Fibroblast of lung (primary cell): Measurements from ENCODE around the gene TRIM32. TPM values are rescaled to one million over a fixed set of nuclear protein-coding genes. Genes with fewer than 3 reads are reported as not detected.

Experiments
- DNase-seq, 2 donors: peaks; one replicate each; pipeline versions ENCODE4 v3.0.0 to v3.0.0-alpha.2; 2010; ENCODE audit warnings: low read depth in 2 of 2
- H2AFZ ChIP-seq: 2 replicates; pipeline ENCODE4 v1.5.1; 2012; ENCODE audit warnings: low read length, control low read depth, inconsistent platforms
- H3K27ac ChIP-seq: 2 replicates; pipeline ENCODE4 v1.5.1; 2011; ENCODE audit warnings: low read length, control low read depth; ENCODE audit not compliant: insufficient read depth
- H3K27me3 ChIP-seq: 2 replicates; pipeline ENCODE4 v1.5.1; 2011; ENCODE audit warnings: mild to moderate bottlenecking, low read length; ENCODE audit not compliant: control insufficient read depth, insufficient read depth
- H3K36me3 ChIP-seq: 2 replicates; pipeline ENCODE4 v1.5.1; 2011; ENCODE audit warnings: low read length; ENCODE audit not compliant: control insufficient read depth, insufficient read depth
- H3K4me1 ChIP-seq: 2 replicates; pipeline ENCODE4 v1.5.1; 2011; ENCODE audit warnings: low read length; ENCODE audit not compliant: control insufficient read depth, insufficient read depth; ENCODE audit errors: extremely low read depth
- H3K4me2 ChIP-seq: 2 replicates; pipeline ENCODE4 v1.5.1; 2011; ENCODE audit warnings: low read length, control low read depth; ENCODE audit not compliant: insufficient read depth; ENCODE audit errors: extremely low read depth
- H3K4me3 ChIP-seq, 4 experiments: fragments of 200-600 bp in 1 of 4; sonication (generic) in 1 of 4; replicated peaks in 1 of 4; 2 replicates each; pipeline ENCODE4 v1.5.1; 2011 to 2016; ENCODE audit warnings: low read length in 4 of 4, low read depth in 3 of 4, mild to moderate bottlenecking in 3 of 4, control low read depth in 2 of 4, inconsistent platforms in 1 of 4, mixed read lengths in 1 of 4; ENCODE audit not compliant: insufficient read depth in 1 of 4; ENCODE audit errors: control extremely low read depth in 1 of 4
- H3K79me2 ChIP-seq: 2 replicates; pipeline ENCODE4 v1.5.1; 2012; ENCODE audit warnings: mild to moderate bottlenecking, low read length, inconsistent platforms; ENCODE audit not compliant: control insufficient read depth, insufficient read depth
- H3K9ac ChIP-seq: 2 replicates; pipeline ENCODE4 v1.5.1; 2011; ENCODE audit warnings: mild to moderate bottlenecking, low read length, control low read depth; ENCODE audit not compliant: insufficient read depth
- H3K9me3 ChIP-seq: 2 replicates; pipeline ENCODE4 v1.5.1; 2012; ENCODE audit warnings: low read depth, low read length; ENCODE audit not compliant: control insufficient read depth, insufficient read depth
- H4K20me1 ChIP-seq: 2 replicates; pipeline ENCODE4 v1.5.1; 2011; ENCODE audit warnings: low read length; ENCODE audit not compliant: control insufficient read depth, insufficient read depth; ENCODE audit errors: extremely low read depth
- EZH2 ChIP-seq: IDR thresholded peaks from 2 replicates; pipeline ENCODE4 v1.5.1; 2012; ENCODE audit warnings: low read length, control low read depth, mild to moderate bottlenecking; ENCODE audit errors: missing control alignments
- polyA plus RNA-seq, 2 donors: library from polyadenylated mRNA; depleted of rRNA in 1 of 2; stranded (reverse) in 1 of 2; unstranded in 1 of 2; fragments of >200 nt; gene quantifications; 2 replicates each; pipeline ENCODE4 v1.2.1, GENCODE V29; 2011 to 2012; ENCODE audit warnings: missing spikeins in 1 of 2
- total RNA-seq: library from RNA; depleted of rRNA; stranded (reverse); fragments of >200 nt; gene quantifications from 2 replicates; pipeline ENCODE4 v1.2.1, GENCODE V29; 2014
- TF ChIP-seq, protein P1 (sequence below), 2 donors: IDR thresholded peaks in 1 of 2; conservative IDR thresholded peaks in 1 of 2; 1 replicate in 1 of 2; 2 replicates in 1 of 2; pipeline ENCODE4 v1.5.1; 2011 to 2012; ENCODE audit warnings: low read length in 2 of 2, control low read depth in 1 of 2, inconsistent platforms in 1 of 2, low read depth in 1 of 2, mild to moderate bottlenecking in 1 of 2

The TRIM32 gene
- total and polyA plus RNA-seq, 2 donors (not counting 1 experiment from before 2014, with no cell fraction given), result 18.9 to 23.8 TPM

- no peak overlapping the region for H3K27ac ChIP-seq
- H3K27me3 ChIP-seq, result no peaks in the 10 kb centered on the region
- no peaks in the 10 kb centered on the region for H4K20me1 ChIP-seq
- H3K36me3 ChIP-seq, result no peaks in the 10 kb centered on the region
- H3K9ac ChIP-seq, result no peak overlapping the region
- DNase-seq, result no peak
- H3K79me2 ChIP-seq, result no peaks in the 10 kb centered on the region
- no peak overlapping the region for H3K4me2 ChIP-seq
- TF ChIP-seq, protein P1, sequence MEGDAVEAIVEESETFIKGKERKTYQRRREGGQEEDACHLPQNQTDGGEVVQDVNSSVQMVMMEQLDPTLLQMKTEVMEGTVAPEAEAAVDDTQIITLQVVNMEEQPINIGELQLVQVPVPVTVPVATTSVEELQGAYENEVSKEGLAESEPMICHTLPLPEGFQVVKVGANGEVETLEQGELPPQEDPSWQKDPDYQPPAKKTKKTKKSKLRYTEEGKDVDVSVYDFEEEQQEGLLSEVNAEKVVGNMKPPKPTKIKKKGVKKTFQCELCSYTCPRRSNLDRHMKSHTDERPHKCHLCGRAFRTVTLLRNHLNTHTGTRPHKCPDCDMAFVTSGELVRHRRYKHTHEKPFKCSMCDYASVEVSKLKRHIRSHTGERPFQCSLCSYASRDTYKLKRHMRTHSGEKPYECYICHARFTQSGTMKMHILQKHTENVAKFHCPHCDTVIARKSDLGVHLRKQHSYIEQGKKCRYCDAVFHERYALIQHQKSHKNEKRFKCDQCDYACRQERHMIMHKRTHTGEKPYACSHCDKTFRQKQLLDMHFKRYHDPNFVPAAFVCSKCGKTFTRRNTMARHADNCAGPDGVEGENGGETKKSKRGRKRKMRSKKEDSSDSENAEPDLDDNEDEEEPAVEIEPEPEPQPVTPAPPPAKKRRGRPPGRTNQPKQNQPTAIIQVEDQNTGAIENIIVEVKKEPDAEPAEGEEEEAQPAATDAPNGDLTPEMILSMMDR (conservative IDR thresholded peaks at IDR 0.05 in 1 of 2, IDR thresholded peaks at IDR 0.05 in 1 of 2; ENCODE audit: low read depth in 1 of 2, low read length in 2 of 2), result no peak
- TF ChIP-seq EZH2, result no peak
- no peaks in the 10 kb centered on the region for H3K9me3 ChIP-seq
- no peak overlapping the region for H2AFZ ChIP-seq
- H3K4me1 ChIP-seq, result no peaks in the 10 kb centered on the region
- no peak overlapping the region for H3K4me3 ChIP-seq
Measured at GRCh38 chr9:116654059-116654355, 33.1 kb upstream of the TRIM32 start.

DNA sequence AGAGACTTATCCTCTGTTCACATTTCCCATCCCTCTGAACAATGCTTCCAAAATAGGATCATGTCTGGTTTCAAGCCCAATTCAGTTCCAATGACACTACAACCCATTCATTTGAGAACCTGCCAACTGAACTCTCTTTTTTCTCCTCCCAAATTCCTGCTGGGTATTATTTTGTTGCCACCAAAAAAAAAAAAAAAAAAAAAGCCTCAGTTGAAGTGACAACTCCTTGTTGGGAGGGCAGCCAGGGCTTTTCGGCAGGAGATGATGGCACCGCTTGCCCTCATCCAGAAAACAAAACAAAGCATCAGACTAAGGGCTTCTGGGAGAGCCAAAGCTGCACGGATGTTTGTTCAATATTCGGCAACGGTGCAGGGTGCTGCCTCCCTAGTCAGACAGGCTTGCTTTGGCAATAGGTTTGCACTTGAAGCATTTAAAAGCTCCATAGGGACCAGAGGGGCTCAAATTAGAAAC lies 30.6 kb upstream of the TRIM32 start:
- H3K36me3 ChIP-seq, result no peaks in the 10 kb centered on the region
- TF ChIP-seq, protein P1 (conservative IDR thresholded peaks at IDR 0.05 in 1 of 2, IDR thresholded peaks at IDR 0.05 in 1 of 2; ENCODE audit: low read depth in 1 of 2, low read length in 2 of 2), result no peak
- no peak for TF ChIP-seq EZH2
- H3K4me3 ChIP-seq, result no peak overlapping the region
- no peaks in the 10 kb centered on the region for H3K4me1 ChIP-seq
- H2AFZ ChIP-seq, result no peak overlapping the region
- DNase-seq, result no peak
- H3K9me3 ChIP-seq, result no peaks in the 10 kb centered on the region
- H3K79me2 ChIP-seq, result no peaks in the 10 kb centered on the region
- H4K20me1 ChIP-seq, result no peaks in the 10 kb centered on the region
- H3K27ac ChIP-seq, result no peak overlapping the region
- H3K9ac ChIP-seq, result no peak overlapping the region
- H3K27me3 ChIP-seq, result no peaks in the 10 kb centered on the region
- H3K4me2 ChIP-seq, result no peak overlapping the region

GRCh38 chr9:116656977-116657376 lies 30.1 kb upstream of the TRIM32 start:
- H2AFZ ChIP-seq, result no peak overlapping the region
- peak; percentile 31 to 41 for DNase-seq
- no peak overlapping the region for H3K4me3 ChIP-seq
- TF ChIP-seq, protein P1 (conservative IDR thresholded peaks at IDR 0.05 in 1 of 2, IDR thresholded peaks at IDR 0.05 in 1 of 2; ENCODE audit: low read depth in 1 of 2, low read length in 2 of 2), result no peak
- TF ChIP-seq EZH2, result no peak
- no peak overlapping the region for H3K4me2 ChIP-seq
- no peak overlapping the region for H3K27ac ChIP-seq
- H3K27me3 ChIP-seq, result no peaks in the 10 kb centered on the region
- no peaks in the 10 kb centered on the region for H3K4me1 ChIP-seq
- no peaks in the 10 kb centered on the region for H3K79me2 ChIP-seq
- H4K20me1 ChIP-seq, result no peaks in the 10 kb centered on the region
- H3K9ac ChIP-seq, result no peak overlapping the region
- no peaks in the 10 kb centered on the region for H3K9me3 ChIP-seq
- no peaks in the 10 kb centered on the region for H3K36me3 ChIP-seq
